Measurements from ENCODE around the gene WNT10A.
A peak's percentile ranks its signal among the peaks of the same experiment; 100 is the strongest.

The WNT10A gene

DNA sequence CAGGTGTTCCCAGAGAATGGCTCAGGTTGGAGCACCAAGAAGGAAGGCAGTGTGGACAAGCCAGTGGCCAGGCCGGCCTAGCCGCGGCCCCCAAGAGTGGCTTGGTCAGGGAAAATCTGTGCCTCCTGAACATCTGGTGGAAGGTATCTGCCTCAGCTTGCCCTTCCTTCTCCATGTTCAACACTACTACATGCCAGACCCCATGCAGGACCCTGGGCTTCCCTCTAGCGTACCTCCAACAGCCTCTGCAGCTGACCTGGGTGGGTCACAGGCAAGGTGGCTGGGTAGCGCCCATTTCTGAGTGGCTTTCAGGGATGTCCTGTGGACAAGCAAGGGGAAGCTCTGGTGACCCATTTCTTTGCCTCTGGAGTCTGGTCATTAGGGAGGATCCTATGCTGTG is 7.7 kb downstream of the WNT10A start:
- DNase-seq (ENCODE audit: low read depth), result no peak
- TF ChIP-seq, protein P1, sequence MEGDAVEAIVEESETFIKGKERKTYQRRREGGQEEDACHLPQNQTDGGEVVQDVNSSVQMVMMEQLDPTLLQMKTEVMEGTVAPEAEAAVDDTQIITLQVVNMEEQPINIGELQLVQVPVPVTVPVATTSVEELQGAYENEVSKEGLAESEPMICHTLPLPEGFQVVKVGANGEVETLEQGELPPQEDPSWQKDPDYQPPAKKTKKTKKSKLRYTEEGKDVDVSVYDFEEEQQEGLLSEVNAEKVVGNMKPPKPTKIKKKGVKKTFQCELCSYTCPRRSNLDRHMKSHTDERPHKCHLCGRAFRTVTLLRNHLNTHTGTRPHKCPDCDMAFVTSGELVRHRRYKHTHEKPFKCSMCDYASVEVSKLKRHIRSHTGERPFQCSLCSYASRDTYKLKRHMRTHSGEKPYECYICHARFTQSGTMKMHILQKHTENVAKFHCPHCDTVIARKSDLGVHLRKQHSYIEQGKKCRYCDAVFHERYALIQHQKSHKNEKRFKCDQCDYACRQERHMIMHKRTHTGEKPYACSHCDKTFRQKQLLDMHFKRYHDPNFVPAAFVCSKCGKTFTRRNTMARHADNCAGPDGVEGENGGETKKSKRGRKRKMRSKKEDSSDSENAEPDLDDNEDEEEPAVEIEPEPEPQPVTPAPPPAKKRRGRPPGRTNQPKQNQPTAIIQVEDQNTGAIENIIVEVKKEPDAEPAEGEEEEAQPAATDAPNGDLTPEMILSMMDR (IDR thresholded peaks at IDR 0.05; ENCODE audit: low read length, missing control alignments), result no peak

DNA sequence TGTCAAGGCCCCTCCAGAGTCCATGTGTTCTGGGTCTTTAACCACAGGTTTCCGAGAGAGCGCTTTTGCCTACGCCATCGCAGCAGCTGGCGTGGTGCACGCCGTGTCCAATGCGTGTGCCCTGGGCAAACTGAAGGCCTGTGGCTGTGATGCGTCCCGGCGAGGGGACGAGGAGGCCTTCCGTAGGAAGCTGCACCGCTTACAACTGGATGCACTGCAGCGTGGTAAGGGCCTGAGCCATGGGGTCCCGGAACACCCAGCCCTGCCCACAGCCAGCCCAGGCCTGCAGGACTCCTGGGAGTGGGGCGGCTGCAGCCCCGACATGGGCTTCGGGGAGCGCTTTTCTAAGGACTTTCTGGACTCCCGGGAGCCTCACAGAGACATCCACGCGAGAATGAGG is 9.3 kb downstream of the WNT10A start:
- DNase-seq (ENCODE audit: low read depth), result no peak
- no peak overlapping the region for H3K4me3 ChIP-seq (replicated peaks; ENCODE audit: low read depth, low read length)
- TF ChIP-seq, protein P1 (IDR thresholded peaks at IDR 0.05; ENCODE audit: low read length, missing control alignments), result no peak

More for the DNA sequence above, 7.7 kb downstream of the WNT10A start:
- H3K4me3 ChIP-seq (replicated peaks; ENCODE audit: low read depth, low read length), result no peak overlapping the region

DNA sequence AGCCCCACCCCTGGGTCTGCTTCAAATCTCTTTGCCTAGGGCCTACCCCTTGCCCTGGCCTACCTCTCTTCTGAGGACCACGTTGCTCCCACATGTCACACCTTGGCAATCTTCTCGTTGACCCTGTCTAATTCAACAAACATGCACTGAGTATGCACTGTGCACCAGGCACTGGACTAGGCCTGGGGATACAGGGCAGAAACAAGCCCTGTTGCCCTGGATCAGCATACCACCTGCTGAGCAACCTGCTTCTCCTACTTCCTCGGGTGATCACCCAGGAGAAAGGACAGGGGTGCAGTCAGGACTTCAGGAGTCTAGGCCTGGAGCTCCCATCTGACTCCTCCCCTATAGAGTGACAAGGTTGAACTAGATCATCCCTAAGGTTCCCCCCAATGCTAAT is 9.7 kb downstream of the WNT10A start:
- H3K4me3 ChIP-seq (replicated peaks; ENCODE audit: low read depth, low read length), result no peak overlapping the region
- no peak for DNase-seq (ENCODE audit: low read depth)
- TF ChIP-seq, protein P1 (IDR thresholded peaks at IDR 0.05; ENCODE audit: low read length, missing control alignments), result no peak

DNA sequence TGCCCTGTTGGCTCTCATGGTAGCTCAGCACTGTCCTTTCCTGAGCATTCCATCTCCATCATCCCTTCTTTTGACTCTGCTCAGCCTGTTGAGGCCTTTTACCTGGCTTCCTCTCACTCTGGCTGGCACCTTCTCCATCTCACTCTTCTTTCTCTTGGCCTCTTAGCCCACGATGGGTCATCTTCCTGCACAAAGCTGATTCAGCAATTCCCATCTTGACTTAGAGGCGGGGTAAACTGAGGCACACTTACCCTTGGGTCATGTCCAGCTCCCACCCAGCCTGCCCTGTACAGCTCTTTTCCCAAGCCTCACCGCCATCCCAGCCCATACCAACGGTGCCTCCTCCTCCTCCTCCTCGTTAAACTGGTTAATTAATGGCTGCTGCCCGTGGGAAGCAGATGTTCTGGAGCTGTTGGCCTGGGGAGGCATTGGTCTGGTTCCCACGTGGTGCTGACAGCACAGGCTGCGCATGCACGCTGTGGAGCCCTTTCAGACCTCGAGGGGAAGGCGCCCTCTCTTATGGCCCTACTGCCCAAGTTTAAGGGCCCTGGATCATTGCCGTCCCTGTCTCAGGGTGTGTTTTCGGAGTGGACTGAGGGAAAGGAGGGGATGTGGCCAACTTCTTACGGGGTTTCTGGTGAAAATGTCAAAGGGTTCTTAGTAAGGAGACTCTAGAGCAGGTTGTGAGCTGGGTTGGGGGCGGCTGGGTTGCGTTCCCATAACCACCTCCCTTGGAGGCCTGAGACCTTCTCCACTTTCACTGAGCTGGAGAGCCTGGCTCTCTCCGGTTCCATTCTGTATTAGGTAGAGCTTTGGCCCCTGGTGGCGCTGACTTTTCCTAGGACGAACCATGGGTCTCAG is 10.9 kb downstream of the WNT10A start:
- no peak for DNase-seq (ENCODE audit: low read depth)
- TF ChIP-seq, protein P1 (IDR thresholded peaks at IDR 0.05; ENCODE audit: low read length, missing control alignments), result no peak
- no peak overlapping the region for H3K4me3 ChIP-seq (replicated peaks; ENCODE audit: low read depth, low read length)

DNA sequence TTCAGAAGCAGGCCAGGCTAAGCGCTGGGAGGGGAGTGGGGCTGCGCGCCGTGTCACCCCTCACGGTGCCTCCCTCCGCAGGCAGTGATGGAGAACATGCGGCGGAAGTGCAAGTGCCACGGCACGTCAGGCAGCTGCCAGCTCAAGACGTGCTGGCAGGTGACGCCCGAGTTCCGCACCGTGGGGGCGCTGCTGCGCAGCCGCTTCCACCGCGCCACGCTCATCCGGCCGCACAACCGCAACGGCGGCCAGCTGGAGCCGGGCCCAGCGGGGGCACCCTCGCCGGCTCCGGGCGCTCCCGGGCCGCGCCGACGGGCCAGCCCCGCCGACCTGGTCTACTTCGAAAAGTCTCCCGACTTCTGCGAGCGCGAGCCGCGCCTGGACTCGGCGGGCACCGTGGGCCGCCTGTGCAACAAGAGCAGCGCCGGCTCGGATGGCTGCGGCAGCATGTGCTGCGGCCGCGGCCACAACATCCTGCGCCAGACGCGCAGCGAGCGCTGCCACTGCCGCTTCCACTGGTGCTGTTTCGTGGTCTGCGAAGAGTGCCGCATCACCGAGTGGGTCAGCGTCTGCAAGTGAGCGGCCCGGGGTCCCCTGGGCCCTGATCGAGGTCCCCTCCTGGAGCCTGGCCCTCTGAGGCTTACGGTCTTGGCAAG is 12.2 kb downstream of the WNT10A start:
- H3K4me3 ChIP-seq (replicated peaks; ENCODE audit: low read depth, low read length), result no peak overlapping the region
- DNase-seq (ENCODE audit: low read depth), result peak; percentile 42

DNA sequence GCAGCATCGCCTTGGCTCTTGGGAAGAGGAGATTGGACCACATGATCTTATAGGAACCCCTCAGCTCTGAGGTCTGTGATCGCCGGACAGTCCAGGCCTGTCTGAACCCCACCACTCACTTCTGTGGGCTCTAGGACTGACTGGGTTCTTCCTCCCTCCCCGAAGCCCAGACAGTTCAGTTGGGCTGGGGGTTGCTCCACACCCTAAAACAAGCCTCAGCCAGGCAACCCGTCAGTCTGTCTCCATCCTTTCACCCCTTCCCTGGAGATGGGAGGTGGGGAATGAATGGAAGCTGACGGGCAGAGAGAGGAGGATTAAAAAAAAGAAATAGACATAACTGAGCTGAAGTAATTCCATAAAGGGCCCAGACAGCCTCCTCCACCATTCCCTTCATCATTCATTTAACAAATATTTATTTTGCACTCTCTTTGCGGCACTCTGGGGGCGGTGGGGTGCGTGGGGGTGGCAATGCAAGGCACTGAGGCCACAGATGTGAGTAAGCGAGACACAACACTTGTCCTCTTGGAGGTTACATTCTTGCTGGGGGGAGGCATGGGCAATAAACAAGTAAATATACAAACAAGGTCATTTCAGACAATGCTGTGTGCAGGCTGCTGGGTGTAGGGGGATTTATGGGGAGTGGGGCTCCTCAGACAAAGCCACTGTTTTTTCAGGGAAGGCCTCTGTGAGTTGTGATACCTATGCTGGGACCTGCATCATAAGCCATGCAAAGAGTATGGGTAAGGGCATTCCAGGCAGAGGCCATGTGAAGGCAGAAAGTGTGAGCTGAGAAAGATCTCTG is 12.9 kb downstream of the WNT10A start:
- no peak overlapping the region for H3K4me3 ChIP-seq (replicated peaks; ENCODE audit: low read depth, low read length)
- DNase-seq (ENCODE audit: low read depth), result no peak
- TF ChIP-seq, protein P1 (IDR thresholded peaks at IDR 0.05; ENCODE audit: low read length, missing control alignments), result no peak

More for the DNA sequence above, 12.2 kb downstream of the WNT10A start:
- TF ChIP-seq, protein P1 (IDR thresholded peaks at IDR 0.05; ENCODE audit: low read length, missing control alignments), result peak; percentile 26

Measured in fibroblast of pulmonary artery (primary cell).